DND-41 (cell line): ENCODE data around the gene ATP5PO.

ENCODE experiments used
- ATAC-seq: fragments of 200-7000 bp; cut with Tn5 transposase; 3 replicates; pipeline ENCODE4 v1.9.1; 2021; ENCODE audit warnings: low read depth; ENCODE audit not compliant: insufficient read depth
- DNase-seq: peaks from one replicate; pipeline ENCODE4 v3.0.0-alpha.2; 2020
- H2AFZ ChIP-seq: 2 replicates; pipeline ENCODE4 v1.6.0; 2012; ENCODE audit warnings: low read depth, low read length
- H3K27ac ChIP-seq: 2 replicates; pipeline ENCODE4 v1.5.1; 2012; ENCODE audit warnings: low read length, inconsistent platforms
- H3K27me3 ChIP-seq: fragments of 200-600 bp; sonication (generic); 2 replicates; pipeline ENCODE4 v1.6.0; 2012; ENCODE audit warnings: low read length, mild to moderate bottlenecking, inconsistent platforms; ENCODE audit not compliant: insufficient read depth, poor library complexity
- H3K36me3 ChIP-seq: 2 replicates; pipeline ENCODE4 v1.5.1; 2012; ENCODE audit warnings: low read length, inconsistent platforms; ENCODE audit not compliant: insufficient read depth
- H3K4me1 ChIP-seq: 2 replicates; pipeline ENCODE4 v1.5.1; 2012; ENCODE audit warnings: mild to moderate bottlenecking, low read length; ENCODE audit not compliant: insufficient read depth
- H3K4me2 ChIP-seq: 2 replicates; pipeline ENCODE4 v1.6.0; 2012; ENCODE audit warnings: mild to moderate bottlenecking, moderate library complexity, low read length, inconsistent platforms; ENCODE audit not compliant: insufficient read depth
- H3K4me3 ChIP-seq, 2 experiments: fragments of 200-600 bp in 1 of 2; shearing (Covaris generic) in 1 of 2; 2 replicates each; pipeline ENCODE4 v1.5.1; 2012 to 2016; ENCODE audit warnings: inconsistent platforms in 2 of 2, low read length in 2 of 2, mild to moderate bottlenecking in 2 of 2, low read depth in 1 of 2, moderate library complexity in 1 of 2
- H3K79me2 ChIP-seq: 2 replicates; pipeline ENCODE4 v1.6.0; 2012; ENCODE audit warnings: low read length, inconsistent platforms; ENCODE audit not compliant: insufficient read depth
- H3K9ac ChIP-seq: 2 replicates; pipeline ENCODE4 v1.6.0; 2012; ENCODE audit warnings: low read depth, mild to moderate bottlenecking, inconsistent platforms, low read length, moderate library complexity
- H3K9me3 ChIP-seq: 2 replicates; pipeline ENCODE4 v1.5.1; 2012; ENCODE audit warnings: low read length, moderate library complexity, mild to moderate bottlenecking, inconsistent platforms; ENCODE audit not compliant: insufficient read depth, severe bottlenecking
- H4K20me1 ChIP-seq: 2 replicates; pipeline ENCODE4 v1.6.0; 2012; ENCODE audit warnings: low read length; ENCODE audit not compliant: insufficient read depth
- CTCF ChIP-seq: IDR thresholded peaks from 2 replicates; pipeline ENCODE4 v1.5.1; 2012; ENCODE audit warnings: borderline replicate concordance, low read length, moderate library complexity, mild to moderate bottlenecking; ENCODE audit not compliant: poor library complexity, severe bottlenecking; ENCODE audit errors: extremely low read depth
- EZH2 ChIP-seq: IDR thresholded peaks from 3 replicates; pipeline ENCODE4 v1.6.1; 2012; ENCODE audit warnings: borderline replicate concordance, low read depth, mild to moderate bottlenecking, moderate library complexity, low read length, inconsistent platforms; ENCODE audit not compliant: severe bottlenecking

The ATP5PO gene

GRCh38 chr21:33884376-33885171 is 31.0 kb downstream of the ATP5PO start:
- H3K79me2 ChIP-seq, result no peaks in the 10 kb centered on the region
- H3K9me3 ChIP-seq, result no peaks in the 10 kb centered on the region
- TF ChIP-seq CTCF (no peak), EZH2 (no peak)
- H3K4me2 ChIP-seq, result no peak overlapping the region
- H3K4me1 ChIP-seq, result no peaks in the 10 kb centered on the region
- no peak for DNase-seq
- H3K4me3 ChIP-seq, result no peak overlapping the region
- no peak for ATAC-seq
- H3K27ac ChIP-seq, result no peak overlapping the region
- no peaks in the 10 kb centered on the region for H3K36me3 ChIP-seq
- no peaks in the 10 kb centered on the region for H3K27me3 ChIP-seq
- no peak overlapping the region for H2AFZ ChIP-seq
- H4K20me1 ChIP-seq, result no peaks in the 10 kb centered on the region
- H3K9ac ChIP-seq, result no peak overlapping the region

GRCh38 chr21:33883118-33883517 is 32.5 kb downstream of the ATP5PO start:
- ATAC-seq (no peak), DNase-seq (no peak)
- no peaks in the 10 kb centered on the region for H3K27me3 ChIP-seq
- H3K9ac ChIP-seq, result no peak overlapping the region
- TF ChIP-seq CTCF (no peak), EZH2 (no peak)
- H3K4me1 ChIP-seq, result no peaks in the 10 kb centered on the region
- H3K4me2 ChIP-seq, result no peak overlapping the region
- H3K79me2 ChIP-seq, result no peaks in the 10 kb centered on the region
- H4K20me1 ChIP-seq, result no peaks in the 10 kb centered on the region
- no peaks in the 10 kb centered on the region for H3K36me3 ChIP-seq
- H3K4me3 ChIP-seq, result no peak overlapping the region
- H3K27ac ChIP-seq, result no peak overlapping the region
- H2AFZ ChIP-seq, result no peak overlapping the region
- H3K9me3 ChIP-seq, result no peaks in the 10 kb centered on the region

GRCh38 chr21:33881689-33882440 is 33.7 kb downstream of the ATP5PO start:
- no peak overlapping the region for H2AFZ ChIP-seq
- TF ChIP-seq EZH2, result no peak
- no peak overlapping the region for H3K9ac ChIP-seq
- ATAC-seq (no peak), DNase-seq (no peak)
- H4K20me1 ChIP-seq, result no peaks in the 10 kb centered on the region
- H3K4me1 ChIP-seq, result no peaks in the 10 kb centered on the region
- H3K4me2 ChIP-seq, result no peak overlapping the region
- no peak overlapping the region for H3K4me3 ChIP-seq
- no peaks in the 10 kb centered on the region for H3K36me3 ChIP-seq
- H3K27me3 ChIP-seq, result no peaks in the 10 kb centered on the region
- H3K27ac ChIP-seq, result no peak overlapping the region
- no peaks in the 10 kb centered on the region for H3K9me3 ChIP-seq
- no peaks in the 10 kb centered on the region for H3K79me2 ChIP-seq

- H3K4me2 ChIP-seq, result no peak overlapping the region
- no peaks in the 10 kb centered on the region for H3K27me3 ChIP-seq
- no peaks in the 10 kb centered on the region for H3K4me1 ChIP-seq
- H3K9ac ChIP-seq, result no peak overlapping the region
- H4K20me1 ChIP-seq, result no peaks in the 10 kb centered on the region
- H3K4me3 ChIP-seq, result no peak overlapping the region
- ATAC-seq, result no peak
- H3K79me2 ChIP-seq, result no peaks in the 10 kb centered on the region
- no peaks in the 10 kb centered on the region for H3K9me3 ChIP-seq
- H3K27ac ChIP-seq, result no peak overlapping the region
- no peak for DNase-seq
- no peak for TF ChIP-seq EZH2
- TF ChIP-seq CTCF, result no peak
- H3K36me3 ChIP-seq, result no peaks in the 10 kb centered on the region
- H2AFZ ChIP-seq, result no peak overlapping the region
These were observed 35.0 kb downstream of the ATP5PO start for GRCh38 chr21:33880626-33881025.
